Measurements from ENCODE around the gene MYOF.

DNA sequence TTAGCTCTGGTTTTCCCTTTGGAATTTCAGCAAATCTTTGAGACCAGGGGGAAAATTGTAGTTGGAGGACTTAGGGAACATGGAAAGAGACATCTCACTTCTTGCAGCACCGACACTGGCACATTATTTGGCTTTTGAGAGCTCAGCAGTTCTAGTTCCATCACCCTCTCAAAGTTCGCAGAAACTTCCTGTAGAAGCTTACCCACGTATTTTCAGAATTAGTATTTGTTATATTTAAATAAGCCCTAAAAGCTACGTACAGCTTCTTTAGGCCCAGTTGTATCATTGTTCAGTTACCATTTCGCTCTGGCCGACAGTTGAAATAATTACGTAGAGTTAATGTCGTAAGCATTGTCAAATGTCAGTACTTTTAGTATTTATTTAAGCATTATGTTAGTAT, 27.7 kb upstream of the MYOF start:
- TF ChIP-seq, protein P1, sequence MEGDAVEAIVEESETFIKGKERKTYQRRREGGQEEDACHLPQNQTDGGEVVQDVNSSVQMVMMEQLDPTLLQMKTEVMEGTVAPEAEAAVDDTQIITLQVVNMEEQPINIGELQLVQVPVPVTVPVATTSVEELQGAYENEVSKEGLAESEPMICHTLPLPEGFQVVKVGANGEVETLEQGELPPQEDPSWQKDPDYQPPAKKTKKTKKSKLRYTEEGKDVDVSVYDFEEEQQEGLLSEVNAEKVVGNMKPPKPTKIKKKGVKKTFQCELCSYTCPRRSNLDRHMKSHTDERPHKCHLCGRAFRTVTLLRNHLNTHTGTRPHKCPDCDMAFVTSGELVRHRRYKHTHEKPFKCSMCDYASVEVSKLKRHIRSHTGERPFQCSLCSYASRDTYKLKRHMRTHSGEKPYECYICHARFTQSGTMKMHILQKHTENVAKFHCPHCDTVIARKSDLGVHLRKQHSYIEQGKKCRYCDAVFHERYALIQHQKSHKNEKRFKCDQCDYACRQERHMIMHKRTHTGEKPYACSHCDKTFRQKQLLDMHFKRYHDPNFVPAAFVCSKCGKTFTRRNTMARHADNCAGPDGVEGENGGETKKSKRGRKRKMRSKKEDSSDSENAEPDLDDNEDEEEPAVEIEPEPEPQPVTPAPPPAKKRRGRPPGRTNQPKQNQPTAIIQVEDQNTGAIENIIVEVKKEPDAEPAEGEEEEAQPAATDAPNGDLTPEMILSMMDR (conservative IDR thresholded peaks at IDR 0.05) = no peak
- no peak for TF ChIP-seq ZFX (IDR thresholded peaks at IDR 0.05)

Measured in C4-2B (cell line).